GM21447 (cell line): ENCODE data around the gene FES.
A peak's percentile ranks its signal among the peaks of the same experiment; 100 is the strongest.
"Not testable (repeated sequence)": the region's sequence is repeated elsewhere in the genome, so short reads cannot be mapped to it uniquely, and the experiment has no call there.

Experiments used
- ATAC-seq: cut with Tn5 transposase; IDR thresholded peaks from one replicate; pipeline ENCODE4 v1.9.1; 2021; ENCODE audit not compliant: unreplicated experiment

The FES gene

GRCh38 chr15:90907838-90908507 is 23.7 kb downstream of the FES start:
- ATAC-seq, result no peak

GRCh38 chr15:90909449-90909848 is 25.1 kb downstream of the FES start:
- ATAC-seq, result not testable (repeated sequence)

GRCh38 chr15:90909976-90910375 is 25.7 kb downstream of the FES start:
- ATAC-seq, result no peak

GRCh38 chr15:90910441-90911301 is 26.4 kb downstream of the FES start:
- no peak for ATAC-seq

- no peak for ATAC-seq
These were observed 27.0 kb downstream of the FES start for GRCh38 chr15:90911302-90911623.

- no peak for ATAC-seq
These were observed 27.8 kb downstream of the FES start for GRCh38 chr15:90911906-90912769.

GRCh38 chr15:90912770-90913075 is 28.4 kb downstream of the FES start:
- ATAC-seq, result no peak

GRCh38 chr15:90913398-90913944 is 29.2 kb downstream of the FES start:
- ATAC-seq, result no peak

- no peak for ATAC-seq
These were observed 30.2 kb downstream of the FES start for GRCh38 chr15:90914305-90915080.

GRCh38 chr15:90915216-90915807 is 31.0 kb downstream of the FES start:
- no peak for ATAC-seq

GRCh38 chr15:90915808-90916440 is 31.6 kb downstream of the FES start:
- ATAC-seq, result no peak

- ATAC-seq, result no peak
These were observed 32.2 kb downstream of the FES start for GRCh38 chr15:90916461-90916860.

GRCh38 chr15:90917569-90917968 is 33.3 kb downstream of the FES start:
- no peak for ATAC-seq

- no peak for ATAC-seq
These were observed 33.9 kb downstream of the FES start for GRCh38 chr15:90918034-90918788.

- no peak for ATAC-seq
These were observed 34.5 kb downstream of the FES start for GRCh38 chr15:90918835-90919234.

GRCh38 chr15:90921887-90922286 is 37.6 kb downstream of the FES start:
- no peak for ATAC-seq

- peak; percentile 62 for ATAC-seq
These were observed 38.5 kb downstream of the FES start for GRCh38 chr15:90922712-90923322.

- peak; percentile 72 for ATAC-seq
These were observed 40.1 kb downstream of the FES start for GRCh38 chr15:90924375-90924774.

GRCh38 chr15:90926766-90927165 is 42.5 kb downstream of the FES start:
- not testable (repeated sequence) for ATAC-seq
